ENCODE measurements around the gene FES. TPM values are rescaled to one million over a fixed set of nuclear protein-coding genes. Genes with fewer than 3 reads are reported as not detected.

The FES gene
- total and polyA plus RNA-seq, 2 of the 13 experiments (the other 11 are each of a cell fraction or from before 2014, with no cell fraction given): 4.0 to 9.5 TPM

GRCh38 chr15:90931828-90932659, 47.7 kb downstream of the FES start, which contains the start of gene HDDC3 (continued):
- TF ChIP-seq ZBTB39 (CRISPR knock-in tag; IDR thresholded peaks at IDR 0.05) (0 out of 2 replicates have a peak, but pooled peaks have one; percentile 76), ZNF280B (CRISPR knock-in tag; IDR thresholded peaks at IDR 0.05; ENCODE audit: borderline replicate concordance) (peak; percentile 74; the same call in 1 of the 2 replicates), ZFP1 (CRISPR knock-in tag; IDR thresholded peaks at IDR 0.05) (no peak), ZNF264 (CRISPR knock-in tag; IDR thresholded peaks at IDR 0.05) (peak; percentile 64; the same call in 1 of the 2 replicates), ATM (IDR thresholded peaks at IDR 0.05; ENCODE audit: borderline replicate concordance) (no peak), LCORL (IDR thresholded peaks at IDR 0.05) (no peak), LCORL (CRISPR knock-in tag; IDR thresholded peaks at IDR 0.05) (peak; percentile 86), GATAD2A (CRISPR knock-in tag; IDR thresholded peaks at IDR 0.05) (no peak; the same call in none of the 2 replicates), DMAP1 (CRISPR knock-in tag; IDR thresholded peaks at IDR 0.05) (peak; percentile 64; the same call in 1 of the 2 replicates), HNRNPH1 (optimal IDR thresholded peaks at IDR 0.05; ENCODE audit: low read depth, low read length) (no peak), ARNTL (CRISPR knock-in tag; IDR thresholded peaks at IDR 0.05) (0 out of 2 replicates have a peak, but pooled peaks have one; percentile 30), CEBPB (IDR thresholded peaks at IDR 0.05; ENCODE audit: borderline replicate concordance, low read depth, low read length) (no peak), MTA3 (CRISPR knock-in tag; IDR thresholded peaks at IDR 0.05) (no peak), ZNF564 (CRISPR knock-in tag; IDR thresholded peaks at IDR 0.05) (no peak), ZNF281 (CRISPR knock-in tag; IDR thresholded peaks at IDR 0.05; ENCODE audit: borderline replicate concordance) (no peak), NFE2L2 (IDR thresholded peaks at IDR 0.05; ENCODE audit: low read length) (no peak), XBP1 (CRISPR knock-in tag; IDR thresholded peaks at IDR 0.05) (no peak), REXO4 (CRISPR knock-in tag; IDR thresholded peaks at IDR 0.05; ENCODE audit: borderline replicate concordance) (no peak), TGIF2 (CRISPR knock-in tag; IDR thresholded peaks at IDR 0.05) (peak; percentile 37), TBP (CRISPR knock-in tag; IDR thresholded peaks at IDR 0.05) (no peak), DR1 (CRISPR knock-in tag; IDR thresholded peaks at IDR 0.05) (peak; percentile 57; the same call in 1 of the 2 replicates), ZNF576 (CRISPR knock-in tag; IDR thresholded peaks at IDR 0.05) (no peak), HNRNPUL1 (IDR thresholded peaks at IDR 0.05; ENCODE audit: low read depth, low read length) (no peak)

Data from HepG2 (cell line).